ENCODE measurements around the gene MUC6.

MUC6 gene

GRCh38 chr11:1036303-1036923 is at the start of gene MUC6:
MUC6 (minus strand) TSS chr11:1036718; CDS start chr11:1036655, 63 bp downstream.
- DNase-seq, result no peak

- DNase-seq, result no peak
Measured at GRCh38 chr11:1085440-1086170, 49.1 kb upstream of the MUC6 start.

- DNase-seq, result no peak
Measured at GRCh38 chr11:1084561-1085439, 48.3 kb upstream of the MUC6 start.

- DNase-seq, result no peak
Measured at GRCh38 chr11:1083621-1084551, 47.4 kb upstream of the MUC6 start.

GRCh38 chr11:1082728-1083620 is 46.5 kb upstream of the MUC6 start:
- no peak for DNase-seq

- no peak for DNase-seq
Measured at GRCh38 chr11:1082346-1082727, 45.8 kb upstream of the MUC6 start.

- no peak for DNase-seq
Measured at GRCh38 chr11:1081601-1082311, 45.2 kb upstream of the MUC6 start.

- no peak for DNase-seq
Measured at GRCh38 chr11:1078191-1078601, 41.7 kb upstream of the MUC6 start.

GRCh38 chr11:1077417-1078119 is 41.0 kb upstream of the MUC6 start:
- no peak for DNase-seq

GRCh38 chr11:1077033-1077416 is 40.5 kb upstream of the MUC6 start:
- no peak for DNase-seq

GRCh38 chr11:1076061-1076665 is 39.6 kb upstream of the MUC6 start:
- no peak for DNase-seq

- DNase-seq, result no peak
Measured at GRCh38 chr11:1075341-1075911, 38.9 kb upstream of the MUC6 start.

- DNase-seq, result no peak
Measured at GRCh38 chr11:1074244-1075221, 38.0 kb upstream of the MUC6 start, which contains the start of gene MUC2. MUC2 (plus strand) TSS chr11:1074874.

- DNase-seq, result no peak
Measured at GRCh38 chr11:1073851-1074243, 37.3 kb upstream of the MUC6 start.

- peak in 10 of 58 donors; percentile 3 to 37 (median 20) for DNase-seq
Measured at GRCh38 chr11:1073261-1073724, 36.8 kb upstream of the MUC6 start.

GRCh38 chr11:1072821-1073231 is 36.3 kb upstream of the MUC6 start:
- no peak for DNase-seq

Data from anterior cingulate cortex (tissue), 58 donors.